Left cardiac atrium (tissue), 4 donors: ENCODE results near the gene SLC4A2. TPM values are rescaled to one million over a fixed set of nuclear protein-coding genes. Genes with fewer than 3 reads are reported as not detected.
"Not testable (repeated sequence)": the region's sequence is repeated elsewhere in the genome, so short reads cannot be mapped to it uniquely, and the experiment has no call there.

Source experiments
- ATAC-seq, 2 donors: fragments of 200-7000 bp; cut with Tn5 transposase; one replicate each; pipeline ENCODE4 v1.9.1; 2020; ENCODE audit warnings: mild to moderate bottlenecking in 2 of 2, moderate library complexity in 2 of 2
- DNase-seq: peaks from one replicate; pipeline ENCODE4 v3.0.0-alpha.2; 2020
- intact Hi-C, 2 donors: fragments of 100-400 bp; cut with DNase I; formaldehyde crosslinking; loops; one replicate each; pipeline versions ENCODE4 v1.14.1 to v1.15.1; 2022 to 2023
- total RNA-seq, 2 donors: library from RNA; stranded (reverse); fragmentation: NEBNext Ultra II Directional; extraction: Animal tissue kit (Norgen Biotek cat#: 25700); gene quantifications; one replicate each; pipeline ENCODE4 v1.2.1, GENCODE V29; 2021
- donor health status: DM: no; HTN: yes; CAD: no.
- donor health status: DM: no; HTN: yes; CAD: no; lungs with severe emphysema.
- donor health status: DM: yes; HTN: yes; CAD: no.
- donor health status: Dilated cardiomyopathy.

Gene SLC4A2
- total RNA-seq, 2 donors from 2014 or later, result 71.6 to 107 TPM

DNA sequence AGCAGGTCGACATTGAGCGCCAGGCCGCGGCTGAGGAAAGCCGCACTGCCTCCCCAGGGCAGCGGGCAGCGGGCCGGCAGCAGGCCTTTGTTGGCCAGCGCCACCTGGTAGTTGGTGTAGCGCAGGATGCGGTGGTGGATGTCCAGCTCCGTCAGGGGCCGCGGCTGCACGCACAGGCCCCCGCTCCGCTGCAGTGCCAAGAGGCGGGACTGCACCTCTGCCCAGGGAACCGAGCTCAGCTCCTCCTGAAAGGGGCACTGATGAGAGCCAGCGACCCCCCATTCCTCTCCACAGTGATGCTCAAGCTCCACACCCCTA is 40.3 kb upstream of the SLC4A2 start:
- no peak for DNase-seq
- intact Hi-C loops, result no loop called here
- ATAC-seq, result peak in 1 of 2 donors; percentile 12

GRCh38 chr7:151020231-151020630 is 39.2 kb upstream of the SLC4A2 start:
- DNase-seq (no peak), ATAC-seq (no peak)
- intact Hi-C loops, result no loop called here

- ATAC-seq, result no peak
- DNase-seq, result no peak
- intact Hi-C loops, result no loop called here
Observed at GRCh38 chr7:151023232-151023631, 36.2 kb upstream of the SLC4A2 start.

DNA sequence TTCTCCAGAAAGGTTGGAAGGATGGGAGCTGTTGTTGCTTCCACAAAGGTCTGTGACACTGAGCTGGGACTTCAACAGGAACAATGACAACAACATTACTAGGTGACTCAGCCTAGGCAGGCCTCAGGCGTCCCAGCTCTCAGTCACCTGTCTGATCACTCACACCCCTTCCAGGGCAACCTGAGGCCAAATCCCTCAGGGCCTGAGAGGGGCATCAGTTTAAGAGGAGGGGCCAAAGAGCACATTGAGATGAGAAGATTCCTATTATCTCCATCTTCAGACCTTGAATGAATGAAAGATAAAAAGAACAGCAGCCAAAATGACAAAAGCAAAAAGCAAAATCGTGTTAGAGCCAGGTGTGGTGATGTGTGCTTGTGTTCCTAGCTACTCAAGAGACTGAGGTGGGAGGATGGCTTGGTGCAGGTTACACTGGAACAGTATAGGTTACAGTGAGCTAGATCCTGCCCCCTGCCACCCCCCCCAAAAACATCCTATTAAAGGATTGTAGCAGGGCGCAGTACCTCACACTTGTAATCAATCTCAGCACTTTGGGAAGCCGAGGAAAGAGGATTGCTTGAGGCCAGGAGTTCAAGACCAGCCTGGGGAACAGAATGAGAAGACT is 34.8 kb upstream of the SLC4A2 start, which contains the start of gene ATG9B:
TSS of gene ATG9B (minus strand) at position 60 of the 622 bp plus-strand sequence. CDS start 71 bp downstream, outside the sequence.
- ATAC-seq (no peak), DNase-seq (no peak)
- intact Hi-C loops, result no loop called here

DNA sequence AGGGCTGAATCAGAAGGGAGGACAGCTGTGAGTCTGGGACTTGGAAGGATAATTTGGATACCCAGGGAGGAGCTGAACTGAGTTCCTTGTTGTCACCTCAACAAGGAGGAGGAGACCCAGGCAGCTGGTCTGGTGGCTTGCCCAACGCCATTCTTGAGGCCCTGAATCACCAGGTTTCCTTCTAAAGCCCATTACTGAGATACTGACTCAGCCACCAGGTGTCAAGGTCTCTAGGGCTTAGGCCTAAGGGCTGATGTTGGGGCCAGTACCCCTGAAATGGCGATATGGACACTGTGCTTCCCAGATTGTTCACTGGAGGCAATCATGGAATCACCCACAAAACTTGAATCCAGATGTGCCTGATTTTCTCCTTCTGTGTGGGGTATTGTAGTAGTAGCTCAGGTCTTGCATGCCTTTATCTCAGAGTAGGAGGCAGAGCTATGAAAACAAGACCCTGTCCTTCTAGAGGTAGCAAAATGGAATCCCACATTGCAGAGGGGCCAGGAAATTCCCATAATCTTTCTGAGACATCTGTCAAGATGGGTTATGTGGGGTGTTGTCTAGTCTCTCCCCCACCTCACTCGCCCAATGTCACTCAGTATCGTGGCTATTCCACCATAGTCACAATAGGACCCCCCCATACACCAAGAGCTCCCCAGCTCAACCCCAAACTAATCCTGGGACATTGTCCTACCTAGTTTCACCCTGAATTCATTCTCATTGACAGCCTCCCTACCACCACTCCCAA is 33.3 kb upstream of the SLC4A2 start:
- ATAC-seq, result no peak

GRCh38 chr7:151026771-151027727 is 32.3 kb upstream of the SLC4A2 start:
- ATAC-seq, DNase-seq, intact Hi-C loops: not testable (repeated sequence)

More for the DNA sequence above, 33.3 kb upstream of the SLC4A2 start:
- intact Hi-C loops, result no loop called here
- DNase-seq, result no peak

GRCh38 chr7:151027728-151028130 is 31.7 kb upstream of the SLC4A2 start:
- ATAC-seq, DNase-seq: not testable (repeated sequence)
- intact Hi-C loops, result loop anchor here in 1 of 2 donors (1.0 to 2.0 kb wide), 2 partner anchors 31 to 84 kb away; partner anchors contain the start of gene SLC4A2

- ATAC-seq (peak; percentile 96 to 98), DNase-seq (peak; percentile 97)
- intact Hi-C loops, result loop anchor here in 1 of 2 donors (1.0 to 2.0 kb wide), 2 partner anchors 30 to 83 kb away; partner anchors contain the start of gene SLC4A2
Observed at GRCh38 chr7:151028131-151028947, 31.1 kb upstream of the SLC4A2 start, which contains the start of gene ABCB8. ABCB8 (plus strand) TSS chr7:151028450; CDS start chr7:151028516, 66 bp downstream.

DNA sequence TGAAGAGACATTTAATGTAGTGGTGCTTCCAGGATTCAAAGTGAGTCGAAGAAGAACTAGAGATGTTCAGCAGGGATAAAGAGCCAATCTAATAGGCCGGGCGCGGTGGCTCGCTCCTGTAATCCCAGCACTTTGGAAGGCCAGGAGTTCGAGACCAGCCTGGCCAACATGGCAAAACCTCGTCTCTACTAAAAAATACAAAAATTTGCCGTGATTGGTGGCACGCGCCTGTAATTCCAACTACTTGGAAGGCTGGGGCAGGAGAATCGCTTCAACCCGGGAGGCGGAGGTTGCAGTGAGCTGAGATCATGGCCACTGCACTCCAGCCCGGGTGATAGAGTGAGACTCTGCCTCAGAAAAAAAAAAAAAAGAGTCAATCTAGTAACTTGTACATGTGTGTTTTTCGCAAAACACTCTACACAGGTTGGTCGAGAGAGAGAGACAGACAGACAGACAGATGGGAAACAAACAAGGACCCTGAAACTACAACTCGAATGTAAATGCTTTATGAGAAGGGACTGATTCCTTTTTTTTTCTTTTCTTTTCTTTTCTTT is 30.4 kb upstream of the SLC4A2 start:
- DNase-seq (no peak), ATAC-seq (no peak)
- intact Hi-C loops, result loop anchor here in 1 of 2 donors (1.0 to 2.0 kb wide), 2 partner anchors 30 to 82 kb away; partner anchors contain the start of gene SLC4A2

DNA sequence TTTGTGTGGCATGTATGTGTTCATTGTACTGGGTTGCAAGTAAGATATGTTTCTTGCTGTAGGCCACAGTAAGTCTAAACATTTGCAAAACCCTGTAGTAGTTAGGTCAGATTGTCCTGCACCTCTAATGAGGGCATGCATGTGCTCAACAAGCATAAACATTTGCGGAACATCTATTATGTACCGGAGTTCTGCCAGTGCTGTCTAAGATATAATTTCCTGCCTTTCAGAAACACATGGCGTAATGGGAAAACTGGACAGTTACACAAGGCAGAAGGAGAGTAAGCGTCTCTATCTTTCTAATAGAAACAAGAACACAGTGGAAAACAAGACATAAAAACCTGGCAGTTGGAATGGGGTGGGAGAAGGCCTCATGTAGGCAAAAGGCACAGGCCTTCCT is 28.4 kb upstream of the SLC4A2 start:
- DNase-seq (no peak), ATAC-seq (no peak)
- intact Hi-C loops, result no loop called here

- intact Hi-C loops, result no loop called here
- no peak for ATAC-seq
- no peak for DNase-seq
Observed at GRCh38 chr7:151032936-151033863, 26.2 kb upstream of the SLC4A2 start.

DNA sequence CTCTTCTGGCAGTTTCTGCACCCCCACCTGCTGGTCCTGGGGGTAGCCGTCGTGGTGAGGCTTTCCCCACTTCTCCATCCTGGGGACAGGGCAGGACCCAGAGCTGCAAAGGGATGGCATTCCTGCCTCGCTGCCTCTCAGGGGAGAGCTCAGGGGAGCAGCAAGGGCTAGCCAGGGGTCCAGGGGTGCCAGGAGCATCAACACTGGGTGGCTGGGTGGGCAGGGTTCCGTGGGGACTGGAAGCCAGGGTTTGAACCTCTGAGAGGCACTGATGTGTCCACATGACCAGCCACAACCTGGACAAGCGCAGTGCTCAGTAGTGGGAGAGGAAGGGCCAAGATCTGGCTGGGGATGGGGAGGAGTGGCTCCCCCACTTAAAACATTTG is 25.5 kb upstream of the SLC4A2 start:
- ATAC-seq, result no peak

DNA sequence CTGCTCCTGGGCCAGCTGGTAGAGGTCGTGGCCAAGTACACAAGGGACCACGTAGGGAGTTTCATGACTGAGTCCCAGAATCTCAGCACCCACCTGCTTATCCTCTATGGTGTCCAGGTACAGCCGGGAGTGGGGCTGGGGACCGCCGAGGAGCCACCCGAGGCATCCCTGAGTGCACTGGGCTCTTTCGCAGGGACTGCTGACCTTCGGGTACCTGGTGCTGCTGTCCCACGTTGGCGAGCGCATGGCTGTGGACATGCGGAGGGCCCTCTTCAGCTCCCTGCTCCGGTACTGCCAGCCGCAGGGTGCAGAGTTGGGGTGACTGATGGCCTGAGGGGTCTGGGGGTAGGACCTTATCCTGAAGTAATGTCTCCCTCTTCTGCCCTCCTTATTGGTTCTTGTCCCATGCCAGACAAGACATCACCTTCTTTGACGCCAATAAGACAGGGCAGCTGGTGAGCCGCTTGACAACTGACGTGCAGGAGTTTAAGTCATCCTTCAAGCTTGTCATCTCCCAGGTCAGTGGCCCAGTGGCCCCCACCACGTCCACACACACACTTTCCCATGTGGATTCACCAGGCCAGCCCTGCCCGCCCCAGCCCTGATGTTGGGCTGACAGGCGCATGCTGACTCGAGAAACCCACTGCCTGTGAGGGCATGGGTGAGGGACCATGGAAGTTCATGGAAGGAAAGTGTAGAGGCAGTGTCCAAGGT is 24.9 kb upstream of the SLC4A2 start:
- DNase-seq (no peak), ATAC-seq (no peak)
- intact Hi-C loops, result no loop called here

More for the DNA sequence above, 25.5 kb upstream of the SLC4A2 start:
- intact Hi-C loops, result no loop called here
- no peak for DNase-seq

- ATAC-seq (no peak), DNase-seq (no peak)
- intact Hi-C loops, result no loop called here
Observed at GRCh38 chr7:151035026-151035717, 24.2 kb upstream of the SLC4A2 start.

GRCh38 chr7:151035902-151036301 is 23.5 kb upstream of the SLC4A2 start:
- intact Hi-C loops, result no loop called here
- DNase-seq, result no peak
- no peak for ATAC-seq
